ENCODE measurements around the gene IL24. TPM values are rescaled to one million over a fixed set of nuclear protein-coding genes. Genes with fewer than 3 reads are reported as not detected.

IL24 gene
- total and polyA plus RNA-seq, 10 of the 15 experiments (the other 5 are each of a cell fraction or from before 2014, with no cell fraction given), result 0.05 to 19.8 (median 0.35) TPM; not detected in 1

DNA sequence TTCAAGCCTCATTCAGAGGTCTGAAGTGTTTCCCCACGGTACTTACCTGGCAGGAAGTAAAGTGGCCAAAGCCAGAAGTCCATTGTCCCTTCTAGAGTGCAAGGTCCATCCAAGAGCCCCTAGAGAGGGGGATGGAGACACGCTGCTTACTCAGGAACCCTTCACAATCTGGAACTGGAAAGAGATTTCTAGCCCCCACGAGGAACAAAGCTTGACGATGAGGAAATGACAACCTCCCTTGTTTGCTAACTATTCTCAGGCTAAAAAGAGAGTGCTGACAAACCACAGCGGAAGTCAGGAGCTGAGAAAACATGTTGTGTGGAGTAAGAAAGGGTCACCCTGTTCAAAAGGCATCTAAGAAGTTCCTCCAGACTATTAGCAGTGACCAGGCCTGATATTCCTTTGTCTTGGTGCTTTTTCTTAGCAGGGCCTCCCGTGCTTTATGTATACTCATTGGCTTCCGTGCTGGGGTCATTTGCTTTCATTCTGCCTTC lies 24.6 kb downstream of the IL24 start, which contains the start of gene FCMR (continued):
- TF ChIP-seq, protein P1, sequence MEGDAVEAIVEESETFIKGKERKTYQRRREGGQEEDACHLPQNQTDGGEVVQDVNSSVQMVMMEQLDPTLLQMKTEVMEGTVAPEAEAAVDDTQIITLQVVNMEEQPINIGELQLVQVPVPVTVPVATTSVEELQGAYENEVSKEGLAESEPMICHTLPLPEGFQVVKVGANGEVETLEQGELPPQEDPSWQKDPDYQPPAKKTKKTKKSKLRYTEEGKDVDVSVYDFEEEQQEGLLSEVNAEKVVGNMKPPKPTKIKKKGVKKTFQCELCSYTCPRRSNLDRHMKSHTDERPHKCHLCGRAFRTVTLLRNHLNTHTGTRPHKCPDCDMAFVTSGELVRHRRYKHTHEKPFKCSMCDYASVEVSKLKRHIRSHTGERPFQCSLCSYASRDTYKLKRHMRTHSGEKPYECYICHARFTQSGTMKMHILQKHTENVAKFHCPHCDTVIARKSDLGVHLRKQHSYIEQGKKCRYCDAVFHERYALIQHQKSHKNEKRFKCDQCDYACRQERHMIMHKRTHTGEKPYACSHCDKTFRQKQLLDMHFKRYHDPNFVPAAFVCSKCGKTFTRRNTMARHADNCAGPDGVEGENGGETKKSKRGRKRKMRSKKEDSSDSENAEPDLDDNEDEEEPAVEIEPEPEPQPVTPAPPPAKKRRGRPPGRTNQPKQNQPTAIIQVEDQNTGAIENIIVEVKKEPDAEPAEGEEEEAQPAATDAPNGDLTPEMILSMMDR (IDR thresholded peaks at IDR 0.05 in 2 of 3, conservative IDR thresholded peaks at IDR 0.05 in 1 of 3; ENCODE audit: control insufficient read depth in 2 of 3, extremely low read depth in 1 of 3, insufficient read depth in 1 of 3, low read depth in 3 of 3, low read length in 3 of 3), result no peak
- 0 out of 2 replicates have a peak, but pooled peaks have one; percentile 29 for TF ChIP-seq CHD1 (IDR thresholded peaks at IDR 0.05; ENCODE audit: low read depth, low read length)
- no peak for TF ChIP-seq ESRRA (IDR thresholded peaks at IDR 0.05; ENCODE audit: low read length)
- no peak for TF ChIP-seq JUND (IDR thresholded peaks at IDR 0.05; ENCODE audit: low read depth, low read length)
- TF ChIP-seq, protein P2, sequence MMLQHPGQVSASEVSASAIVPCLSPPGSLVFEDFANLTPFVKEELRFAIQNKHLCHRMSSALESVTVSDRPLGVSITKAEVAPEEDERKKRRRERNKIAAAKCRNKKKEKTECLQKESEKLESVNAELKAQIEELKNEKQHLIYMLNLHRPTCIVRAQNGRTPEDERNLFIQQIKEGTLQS (IDR thresholded peaks at IDR 0.05; ENCODE audit: borderline replicate concordance, extremely low read depth, low read depth, low read length), result no peak
- TF ChIP-seq ZSCAN29 (IDR thresholded peaks at IDR 0.05), result no peak
- TF ChIP-seq NR2C2 (IDR thresholded peaks at IDR 0.05; ENCODE audit: borderline replicate concordance, control insufficient read depth, insufficient read length, low read depth), result no peak
- TF ChIP-seq CBX3 (IDR thresholded peaks at IDR 0.05; ENCODE audit: borderline replicate concordance, low read depth), result no peak
- TF ChIP-seq TCF7 (IDR thresholded peaks at IDR 0.05; ENCODE audit: borderline replicate concordance), result no peak
- no peak for TF ChIP-seq SIX5 (IDR thresholded peaks at IDR 0.05; ENCODE audit: low read depth, low read length, severe bottlenecking)
- no peak for TF ChIP-seq RCOR1 (conservative IDR thresholded peaks at IDR 0.05; ENCODE audit: low read depth, low read length)
- no peak for TF ChIP-seq ZNF207 (IDR thresholded peaks at IDR 0.05; ENCODE audit: borderline replicate concordance)
- no peak for TF ChIP-seq STAT1 (conservative IDR thresholded peaks at IDR 0.05)
- TF ChIP-seq SP1 (IDR thresholded peaks at IDR 0.05; ENCODE audit: low read depth, low read length), result peak; percentile 42
- TF ChIP-seq, protein P3, sequence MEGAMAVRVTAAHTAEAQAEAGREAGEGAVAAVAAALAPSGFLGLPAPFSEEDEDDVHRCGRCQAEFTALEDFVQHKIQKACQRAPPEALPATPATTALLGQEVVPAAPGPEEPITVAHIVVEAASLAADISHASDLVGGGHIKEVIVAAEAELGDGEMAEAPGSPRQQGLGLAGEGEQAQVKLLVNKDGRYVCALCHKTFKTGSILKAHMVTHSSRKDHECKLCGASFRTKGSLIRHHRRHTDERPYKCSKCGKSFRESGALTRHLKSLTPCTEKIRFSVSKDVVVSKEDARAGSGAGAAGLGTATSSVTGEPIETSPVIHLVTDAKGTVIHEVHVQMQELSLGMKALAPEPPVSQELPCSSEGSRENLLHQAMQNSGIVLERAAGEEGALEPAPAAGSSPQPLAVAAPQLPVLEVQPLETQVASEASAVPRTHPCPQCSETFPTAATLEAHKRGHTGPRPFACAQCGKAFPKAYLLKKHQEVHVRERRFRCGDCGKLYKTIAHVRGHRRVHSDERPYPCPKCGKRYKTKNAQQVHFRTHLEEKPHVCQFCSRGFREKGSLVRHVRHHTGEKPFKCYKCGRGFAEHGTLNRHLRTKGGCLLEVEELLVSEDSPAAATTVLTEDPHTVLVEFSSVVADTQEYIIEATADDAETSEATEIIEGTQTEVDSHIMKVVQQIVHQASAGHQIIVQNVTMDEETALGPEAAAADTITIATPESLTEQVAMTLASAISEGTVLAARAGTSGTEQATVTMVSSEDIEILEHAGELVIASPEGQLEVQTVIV (IDR thresholded peaks at IDR 0.05; ENCODE audit: borderline replicate concordance, partially characterized antibody), result no peak
- no peak; the same call in 2 of the 3 replicates for TF ChIP-seq POU2F2 (IDR thresholded peaks at IDR 0.05; ENCODE audit: borderline replicate concordance, low read depth, low read length)
- peak; percentile 55; the same call in 1 of the 2 replicates for TF ChIP-seq TBL1XR1 (IDR thresholded peaks at IDR 0.05; ENCODE audit: low read depth, low read length)
- no peak for TF ChIP-seq ZNF24 (IDR thresholded peaks at IDR 0.05)
- TF ChIP-seq BRCA1 (IDR thresholded peaks at IDR 0.05; ENCODE audit: low read depth, low read length), result 0 out of 2 replicates have a peak, but pooled peaks have one; percentile 12
- no peak for TF ChIP-seq SIN3A (IDR thresholded peaks at IDR 0.05; ENCODE audit: low read depth, low read length)
- TF ChIP-seq CBFB (IDR thresholded peaks at IDR 0.05; ENCODE audit: low read depth), result peak; percentile 77
- peak; percentile 73 for TF ChIP-seq POLR2A (IDR thresholded peaks at IDR 0.05; ENCODE audit: low read depth, low read length)
- TF ChIP-seq, protein P4, sequence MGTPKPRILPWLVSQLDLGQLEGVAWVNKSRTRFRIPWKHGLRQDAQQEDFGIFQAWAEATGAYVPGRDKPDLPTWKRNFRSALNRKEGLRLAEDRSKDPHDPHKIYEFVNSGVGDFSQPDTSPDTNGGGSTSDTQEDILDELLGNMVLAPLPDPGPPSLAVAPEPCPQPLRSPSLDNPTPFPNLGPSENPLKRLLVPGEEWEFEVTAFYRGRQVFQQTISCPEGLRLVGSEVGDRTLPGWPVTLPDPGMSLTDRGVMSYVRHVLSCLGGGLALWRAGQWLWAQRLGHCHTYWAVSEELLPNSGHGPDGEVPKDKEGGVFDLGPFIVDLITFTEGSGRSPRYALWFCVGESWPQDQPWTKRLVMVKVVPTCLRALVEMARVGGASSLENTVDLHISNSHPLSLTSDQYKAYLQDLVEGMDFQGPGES (IDR thresholded peaks at IDR 0.05), result no peak
- no peak for TF ChIP-seq KAT2A (conservative IDR thresholded peaks at IDR 0.05; ENCODE audit: control insufficient read depth, low read depth, low read length)
- no peak for TF ChIP-seq CHD4 (IDR thresholded peaks at IDR 0.05)
- no peak for TF ChIP-seq HDAC6 (IDR thresholded peaks at IDR 0.05; ENCODE audit: unreplicated experiment)
- TF ChIP-seq DPF2 (IDR thresholded peaks at IDR 0.05), result no peak
- TF ChIP-seq BACH1 (IDR thresholded peaks at IDR 0.05; ENCODE audit: borderline replicate concordance), result no peak
- no peak for TF ChIP-seq ZNF622 (IDR thresholded peaks at IDR 0.05)
